H1 (cell line): ENCODE results near the gene COL6A6. TPM values are rescaled to one million over a fixed set of nuclear protein-coding genes. Genes with fewer than 3 reads are reported as not detected.

Experiments
- CEBPB ChIP-seq: IDR thresholded peaks from 2 replicates; pipeline ENCODE4 v1.6.1; 2012; ENCODE audit warnings: low read depth, low read length
- CHD1 ChIP-seq: IDR thresholded peaks from 2 replicates; pipeline ENCODE4 v1.6.1; 2012; ENCODE audit warnings: low read depth, low read length, improper control_type of control experiment
- CTBP2 ChIP-seq: IDR thresholded peaks from 2 replicates; pipeline ENCODE4 v1.7.0; 2011; ENCODE audit warnings: borderline replicate concordance, mild to moderate bottlenecking, moderate library complexity, mixed read lengths, low read length; ENCODE audit not compliant: insufficient read depth, insufficient read length
- GABPA ChIP-seq: IDR thresholded peaks from 2 replicates; pipeline ENCODE4 v1.6.1; 2011; ENCODE audit warnings: mild to moderate bottlenecking, low read length, moderate library complexity, borderline replicate concordance; ENCODE audit not compliant: insufficient read depth
- RAD21 ChIP-seq, 2 experiments: IDR thresholded peaks in 1 of 2; conservative IDR thresholded peaks in 1 of 2; 2 replicates each; pipeline ENCODE4 v1.6.1; 2011; ENCODE audit warnings: low read depth in 2 of 2, low read length in 2 of 2, improper control_type of control experiment in 1 of 2, inconsistent platforms in 1 of 2, mild to moderate bottlenecking in 1 of 2, moderate library complexity in 1 of 2
- SP4 ChIP-seq: IDR thresholded peaks from 2 replicates; pipeline ENCODE4 v1.6.1; 2012; ENCODE audit warnings: low read length, inconsistent platforms
- polyA plus RNA-seq, 7 experiments: library from polyadenylated mRNA; depleted of rRNA in 3 of 7; stranded (reverse) in 5 of 7; unstranded in 2 of 7; fragments of >200 nt in 5 of 7; fragments of 200-250 nt in 2 of 7; gene quantifications; 1 replicate in 5 of 7; 2 replicates in 1 of 7; 4 replicates in 1 of 7; pipeline versions ENCODE4 v1.2.1 to v1.2.3, GENCODE V29; 2011 to 2013; ENCODE audit warnings: missing spikeins in 2 of 7, mixed read lengths in 2 of 7
- total RNA-seq: library from RNA; stranded (reverse); fragmentation: NEBNext Ultra II Directional; extraction: Animal tissue kit (Norgen Biotek cat#: 25700); gene quantifications from 2 replicates; pipeline ENCODE4 v1.2.1, GENCODE V29; 2021

COL6A6 gene
- total and polyA plus RNA-seq, 2 of the 8 experiments (the other 6 are each of a cell fraction or from before 2014, with no cell fraction given): 0.02 to 0.09 TPM

GRCh38 chr3:130543322-130543721 lies 26.3 kb downstream of the COL6A6 start (continued):
- no peak for TF ChIP-seq RAD21 (IDR thresholded peaks at IDR 0.05 in 1 of 2, conservative IDR thresholded peaks at IDR 0.05 in 1 of 2; ENCODE audit: low read depth in 2 of 2, low read length in 2 of 2)
- TF ChIP-seq GABPA: no peak
- no peak for TF ChIP-seq CHD1
- TF ChIP-seq CEBPB: no peak
- TF ChIP-seq CTBP2: no peak
- TF ChIP-seq SP4: no peak
